ENCODE measurements around the gene CDH23. TPM values are rescaled to one million over a fixed set of nuclear protein-coding genes. Genes with fewer than 3 reads are reported as not detected.

The CDH23 gene
- polyA plus RNA-seq, 1 donor from 2014 or later: 6.6 TPM

DNA sequence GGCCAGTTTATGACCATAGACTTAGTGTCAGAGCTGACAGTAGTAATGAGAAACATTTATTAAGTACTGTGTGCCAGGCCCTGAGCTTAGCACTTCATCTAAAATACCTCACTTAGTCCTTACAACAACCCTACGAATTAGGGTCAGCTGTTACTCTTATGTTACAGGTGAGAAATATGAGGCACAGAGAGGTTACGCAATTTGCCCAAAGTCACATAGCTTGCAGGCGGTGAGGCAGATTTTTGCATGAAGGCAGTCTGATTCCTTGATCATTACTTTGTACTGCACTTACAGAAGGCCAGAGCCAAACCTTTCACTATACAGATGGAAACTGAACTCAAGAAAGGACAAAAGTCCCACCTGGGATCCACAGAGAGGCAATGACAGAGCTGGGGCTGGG is 10.2 kb downstream of the CDH23 start:
- no peaks in the 10 kb centered on the region for H3K9me3 ChIP-seq (ENCODE audit: low read length)
- TF ChIP-seq SMC3 (conservative IDR thresholded peaks at IDR 0.05; ENCODE audit: poor library complexity) (no peak), EP300 (conservative IDR thresholded peaks at IDR 0.05; ENCODE audit: poor library complexity, severe bottlenecking) (no peak), TAF1 (IDR thresholded peaks at IDR 0.05; ENCODE audit: low read depth) (no peak), POLR2AphosphoS5 (IDR thresholded peaks at IDR 0.05) (no peak), EZH2 (IDR thresholded peaks at IDR 0.05; ENCODE audit: borderline replicate concordance, insufficient read depth, low read length, poor library complexity, severe bottlenecking) (no peak), RAD21 (conservative IDR thresholded peaks at IDR 0.05) (no peak), MXI1 (conservative IDR thresholded peaks at IDR 0.05; ENCODE audit: poor library complexity, severe bottlenecking) (no peak)
- TF ChIP-seq, protein P1, sequence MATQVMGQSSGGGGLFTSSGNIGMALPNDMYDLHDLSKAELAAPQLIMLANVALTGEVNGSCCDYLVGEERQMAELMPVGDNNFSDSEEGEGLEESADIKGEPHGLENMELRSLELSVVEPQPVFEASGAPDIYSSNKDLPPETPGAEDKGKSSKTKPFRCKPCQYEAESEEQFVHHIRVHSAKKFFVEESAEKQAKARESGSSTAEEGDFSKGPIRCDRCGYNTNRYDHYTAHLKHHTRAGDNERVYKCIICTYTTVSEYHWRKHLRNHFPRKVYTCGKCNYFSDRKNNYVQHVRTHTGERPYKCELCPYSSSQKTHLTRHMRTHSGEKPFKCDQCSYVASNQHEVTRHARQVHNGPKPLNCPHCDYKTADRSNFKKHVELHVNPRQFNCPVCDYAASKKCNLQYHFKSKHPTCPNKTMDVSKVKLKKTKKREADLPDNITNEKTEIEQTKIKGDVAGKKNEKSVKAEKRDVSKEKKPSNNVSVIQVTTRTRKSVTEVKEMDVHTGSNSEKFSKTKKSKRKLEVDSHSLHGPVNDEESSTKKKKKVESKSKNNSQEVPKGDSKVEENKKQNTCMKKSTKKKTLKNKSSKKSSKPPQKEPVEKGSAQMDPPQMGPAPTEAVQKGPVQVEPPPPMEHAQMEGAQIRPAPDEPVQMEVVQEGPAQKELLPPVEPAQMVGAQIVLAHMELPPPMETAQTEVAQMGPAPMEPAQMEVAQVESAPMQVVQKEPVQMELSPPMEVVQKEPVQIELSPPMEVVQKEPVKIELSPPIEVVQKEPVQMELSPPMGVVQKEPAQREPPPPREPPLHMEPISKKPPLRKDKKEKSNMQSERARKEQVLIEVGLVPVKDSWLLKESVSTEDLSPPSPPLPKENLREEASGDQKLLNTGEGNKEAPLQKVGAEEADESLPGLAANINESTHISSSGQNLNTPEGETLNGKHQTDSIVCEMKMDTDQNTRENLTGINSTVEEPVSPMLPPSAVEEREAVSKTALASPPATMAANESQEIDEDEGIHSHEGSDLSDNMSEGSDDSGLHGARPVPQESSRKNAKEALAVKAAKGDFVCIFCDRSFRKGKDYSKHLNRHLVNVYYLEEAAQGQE (IDR thresholded peaks at IDR 0.05; ENCODE audit: borderline replicate concordance): no peak
- TF ChIP-seq, protein P2, sequence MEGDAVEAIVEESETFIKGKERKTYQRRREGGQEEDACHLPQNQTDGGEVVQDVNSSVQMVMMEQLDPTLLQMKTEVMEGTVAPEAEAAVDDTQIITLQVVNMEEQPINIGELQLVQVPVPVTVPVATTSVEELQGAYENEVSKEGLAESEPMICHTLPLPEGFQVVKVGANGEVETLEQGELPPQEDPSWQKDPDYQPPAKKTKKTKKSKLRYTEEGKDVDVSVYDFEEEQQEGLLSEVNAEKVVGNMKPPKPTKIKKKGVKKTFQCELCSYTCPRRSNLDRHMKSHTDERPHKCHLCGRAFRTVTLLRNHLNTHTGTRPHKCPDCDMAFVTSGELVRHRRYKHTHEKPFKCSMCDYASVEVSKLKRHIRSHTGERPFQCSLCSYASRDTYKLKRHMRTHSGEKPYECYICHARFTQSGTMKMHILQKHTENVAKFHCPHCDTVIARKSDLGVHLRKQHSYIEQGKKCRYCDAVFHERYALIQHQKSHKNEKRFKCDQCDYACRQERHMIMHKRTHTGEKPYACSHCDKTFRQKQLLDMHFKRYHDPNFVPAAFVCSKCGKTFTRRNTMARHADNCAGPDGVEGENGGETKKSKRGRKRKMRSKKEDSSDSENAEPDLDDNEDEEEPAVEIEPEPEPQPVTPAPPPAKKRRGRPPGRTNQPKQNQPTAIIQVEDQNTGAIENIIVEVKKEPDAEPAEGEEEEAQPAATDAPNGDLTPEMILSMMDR (IDR thresholded peaks at IDR 0.05; ENCODE audit: poor library complexity, severe bottlenecking): no peak
- H3K79me2 ChIP-seq (replicated peaks; ENCODE audit: insufficient read depth, low read length): no peaks in the 10 kb centered on the region

DNA sequence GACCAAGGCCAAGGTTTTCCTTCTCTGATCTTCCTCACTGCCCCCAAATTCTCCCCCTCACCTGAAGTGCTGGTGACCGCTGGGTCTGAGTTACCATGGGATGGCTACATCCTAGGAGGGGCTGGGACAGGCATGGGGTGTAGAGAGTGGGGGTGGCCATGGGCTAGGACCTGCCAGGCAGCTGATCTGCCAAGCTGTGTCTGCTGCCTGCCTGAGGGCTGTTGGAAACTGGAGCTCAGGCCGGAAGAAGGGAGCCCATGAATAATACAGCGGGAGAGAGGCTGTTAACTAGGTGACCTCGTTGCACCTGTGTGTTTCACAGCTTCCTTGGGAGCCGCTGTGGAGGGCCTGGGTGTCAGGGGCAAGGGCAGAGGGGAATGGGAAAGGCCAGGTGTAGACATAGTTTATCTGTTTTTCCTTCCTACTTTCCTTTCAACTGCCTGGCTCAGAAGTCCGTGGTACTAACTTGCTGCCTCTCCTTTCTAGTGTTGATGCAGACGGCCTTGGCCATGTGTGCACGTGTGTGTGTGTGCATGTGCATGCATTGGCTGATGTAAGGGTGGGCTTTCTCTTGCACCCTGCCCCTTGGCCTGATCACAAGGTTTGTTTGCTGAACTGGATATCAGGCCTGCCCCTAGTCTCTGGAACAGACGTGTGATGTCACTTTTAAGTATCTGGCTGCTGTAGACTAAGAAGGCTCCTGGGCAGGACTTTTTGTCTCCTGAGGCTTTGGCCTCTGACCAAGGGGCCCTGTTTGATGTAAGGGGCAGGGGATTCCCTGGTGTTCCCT is 11.9 kb downstream of the CDH23 start:
- no peaks in the 10 kb centered on the region for H3F3A ChIP-seq (ENCODE audit: insufficient read depth, low read length, poor library complexity, severe bottlenecking)
- H3K36me3 ChIP-seq (ENCODE audit: insufficient read depth, low read length): no peaks in the 10 kb centered on the region
- H3K9me2 ChIP-seq (ENCODE audit: insufficient read depth, low read length): no peaks in the 10 kb centered on the region
- no peak for TF ChIP-seq TAF1 (IDR thresholded peaks at IDR 0.05; ENCODE audit: low read depth)
- TF ChIP-seq, protein P1 (IDR thresholded peaks at IDR 0.05; ENCODE audit: borderline replicate concordance): no peak
- TF ChIP-seq POLR2AphosphoS5 (IDR thresholded peaks at IDR 0.05): no peak
- TF ChIP-seq, protein P2 (IDR thresholded peaks at IDR 0.05; ENCODE audit: poor library complexity, severe bottlenecking): no peak
- TF ChIP-seq EP300 (conservative IDR thresholded peaks at IDR 0.05; ENCODE audit: poor library complexity, severe bottlenecking): no peak
- TF ChIP-seq MXI1 (conservative IDR thresholded peaks at IDR 0.05; ENCODE audit: poor library complexity, severe bottlenecking): no peak
- TF ChIP-seq SMC3 (conservative IDR thresholded peaks at IDR 0.05; ENCODE audit: poor library complexity): no peak
- no peak for TF ChIP-seq RAD21 (conservative IDR thresholded peaks at IDR 0.05)
- no peak overlapping the region for H3K27ac ChIP-seq (ENCODE audit: low read length)
- no peaks in the 10 kb centered on the region for H4K20me1 ChIP-seq (ENCODE audit: insufficient read depth)
- no peaks in the 10 kb centered on the region for H3K9me3 ChIP-seq (ENCODE audit: low read length)
- H3K27me3 ChIP-seq (ENCODE audit: insufficient read depth, low read depth, low read length): no peaks in the 10 kb centered on the region
- H3K4me3 ChIP-seq (ENCODE audit: low read length): no peak overlapping the region
- no peak overlapping the region for H3K9ac ChIP-seq (ENCODE audit: low read length)
- H2AFZ ChIP-seq (ENCODE audit: low read depth, low read length): no peak overlapping the region
- no peaks in the 10 kb centered on the region for H3K79me2 ChIP-seq (replicated peaks; ENCODE audit: insufficient read depth, low read length)
- H3K4me2 ChIP-seq (ENCODE audit: low read length): no peak overlapping the region

More for the DNA sequence above, 10.2 kb downstream of the CDH23 start:
- no peaks in the 10 kb centered on the region for H3K27me3 ChIP-seq (ENCODE audit: insufficient read depth, low read depth, low read length)
- H3K9ac ChIP-seq (ENCODE audit: low read length): no peak overlapping the region
- H2AFZ ChIP-seq (ENCODE audit: low read depth, low read length): no peak overlapping the region
- no peak overlapping the region for H3K4me2 ChIP-seq (ENCODE audit: low read length)
- no peak overlapping the region for H3K27ac ChIP-seq (ENCODE audit: low read length)
- no peaks in the 10 kb centered on the region for H3K9me2 ChIP-seq (ENCODE audit: insufficient read depth, low read length)
- no peaks in the 10 kb centered on the region for H3F3A ChIP-seq (ENCODE audit: insufficient read depth, low read length, poor library complexity, severe bottlenecking)
- no peaks in the 10 kb centered on the region for H4K20me1 ChIP-seq (ENCODE audit: insufficient read depth)
- no peaks in the 10 kb centered on the region for H3K36me3 ChIP-seq (ENCODE audit: insufficient read depth, low read length)
- no peak overlapping the region for H3K4me3 ChIP-seq (ENCODE audit: low read length)

Measured in neural cell (in vitro differentiated cells).